Lower lobe of right lung (tissue), 2 donors: ENCODE results near the gene LAMC1. TPM values are rescaled to one million over a fixed set of nuclear protein-coding genes. Genes with fewer than 3 reads are reported as not detected.

Experiments used
- ATAC-seq, 2 donors: fragments of 200-7000 bp; cut with Tn5 transposase; one replicate each; pipeline ENCODE4 v1.9.1; 2020 to 2022; ENCODE audit warnings: mild to moderate bottlenecking in 2 of 2, moderate library complexity in 2 of 2
- DNase-seq: peaks from one replicate; pipeline ENCODE4 v3.0.0-alpha.2; 2020
- H3K27ac ChIP-seq: fragments of 200-600 bp; one replicate; pipeline ENCODE4 v1.8.0; 2022
- H3K27me3 ChIP-seq: fragments of 200-600 bp; one replicate; pipeline ENCODE4 v1.8.0; 2022; ENCODE audit warnings: low read depth
- H3K36me3 ChIP-seq: fragments of 200-600 bp; one replicate; pipeline ENCODE4 v1.8.0; 2022; ENCODE audit warnings: mild to moderate bottlenecking
- H3K4me1 ChIP-seq: fragments of 200-600 bp; one replicate; pipeline ENCODE4 v1.8.0; 2022
- H3K4me3 ChIP-seq: fragments of 200-600 bp; one replicate; pipeline ENCODE4 v1.8.0; 2022; ENCODE audit warnings: mild to moderate bottlenecking
- H3K9me3 ChIP-seq: fragments of 200-600 bp; one replicate; pipeline ENCODE4 v1.8.0; 2022
- intact Hi-C: fragments of 100-400 bp; cut with DNase I; formaldehyde crosslinking; loops from one replicate; pipeline ENCODE4 v1.11.0; 2022
- total RNA-seq: library from RNA; stranded (reverse); fragmentation: NEBNext Ultra II Directional; extraction: Animal tissue kit (Norgen Biotek cat#: 25700); gene quantifications from one replicate; pipeline ENCODE4 v1.2.1, GENCODE V29; 2021
- TF ChIP-seq, protein P1 (sequence below): fragments of 200-600 bp; IDR thresholded peaks from one replicate; pipeline ENCODE4 v1.8.0; 2022; ENCODE audit warnings: antibody characterized with exemption, mild to moderate bottlenecking
- donor health status: DM: no; HTN: yes; CAD: no; lungs with severe emphysema.

LAMC1 gene
- total RNA-seq, 1 donor from 2014 or later: 96.9 TPM

DNA sequence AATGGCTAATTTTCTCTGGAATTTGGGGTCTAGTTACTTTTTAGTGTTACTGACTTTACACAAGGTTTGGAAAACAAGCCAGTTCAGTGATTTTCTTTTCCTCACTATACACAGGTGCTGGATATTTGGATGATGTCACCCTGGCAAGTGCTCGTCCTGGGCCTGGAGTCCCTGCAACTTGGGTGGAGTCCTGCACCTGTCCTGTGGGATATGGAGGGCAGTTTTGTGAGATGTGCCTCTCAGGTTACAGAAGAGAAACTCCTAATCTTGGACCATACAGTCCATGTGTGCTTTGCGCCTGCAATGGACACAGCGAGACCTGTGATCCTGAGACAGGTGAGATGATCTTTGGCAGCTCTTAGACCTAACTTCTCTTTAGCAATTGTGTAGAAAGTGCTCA lies 98.4 kb downstream of the LAMC1 start:
- ATAC-seq (no peak), DNase-seq (no peak)
- Histone ChIP-seq H3K9me3 (no peaks in the 10 kb centered on the region), H3K4me3 (no peak overlapping the region), H3K4me1 (peaks cover 21% of the 10 kb centered on the region), H3K27ac (no peak overlapping the region), H3K27me3 (no peaks in the 10 kb centered on the region), H3K36me3 (peaks cover 93% of the 10 kb centered on the region)
- TF ChIP-seq, protein P1, sequence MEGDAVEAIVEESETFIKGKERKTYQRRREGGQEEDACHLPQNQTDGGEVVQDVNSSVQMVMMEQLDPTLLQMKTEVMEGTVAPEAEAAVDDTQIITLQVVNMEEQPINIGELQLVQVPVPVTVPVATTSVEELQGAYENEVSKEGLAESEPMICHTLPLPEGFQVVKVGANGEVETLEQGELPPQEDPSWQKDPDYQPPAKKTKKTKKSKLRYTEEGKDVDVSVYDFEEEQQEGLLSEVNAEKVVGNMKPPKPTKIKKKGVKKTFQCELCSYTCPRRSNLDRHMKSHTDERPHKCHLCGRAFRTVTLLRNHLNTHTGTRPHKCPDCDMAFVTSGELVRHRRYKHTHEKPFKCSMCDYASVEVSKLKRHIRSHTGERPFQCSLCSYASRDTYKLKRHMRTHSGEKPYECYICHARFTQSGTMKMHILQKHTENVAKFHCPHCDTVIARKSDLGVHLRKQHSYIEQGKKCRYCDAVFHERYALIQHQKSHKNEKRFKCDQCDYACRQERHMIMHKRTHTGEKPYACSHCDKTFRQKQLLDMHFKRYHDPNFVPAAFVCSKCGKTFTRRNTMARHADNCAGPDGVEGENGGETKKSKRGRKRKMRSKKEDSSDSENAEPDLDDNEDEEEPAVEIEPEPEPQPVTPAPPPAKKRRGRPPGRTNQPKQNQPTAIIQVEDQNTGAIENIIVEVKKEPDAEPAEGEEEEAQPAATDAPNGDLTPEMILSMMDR: no peak
- intact Hi-C loops: no loop called here

DNA sequence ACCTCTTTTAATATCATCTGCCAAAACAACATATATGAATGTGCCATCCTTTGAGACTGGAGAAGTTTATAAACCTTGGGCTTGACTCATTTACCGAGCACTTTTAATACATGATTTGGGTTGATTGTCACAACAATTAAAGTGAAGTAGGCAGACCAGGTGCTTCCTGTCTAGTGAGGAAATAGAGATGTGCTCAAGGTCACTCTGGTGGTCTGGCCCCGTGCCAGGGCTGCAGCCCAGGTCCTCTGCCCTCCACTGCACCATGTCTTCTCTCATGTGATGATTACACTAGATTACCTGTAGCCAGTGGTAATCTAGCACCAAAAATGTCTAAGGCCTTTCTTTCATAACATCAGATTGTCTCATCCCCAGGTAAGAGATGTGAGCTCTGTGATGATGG lies 101.0 kb downstream of the LAMC1 start:
- no peak overlapping the region for H3K27ac ChIP-seq
- DNase-seq: no peak

DNA sequence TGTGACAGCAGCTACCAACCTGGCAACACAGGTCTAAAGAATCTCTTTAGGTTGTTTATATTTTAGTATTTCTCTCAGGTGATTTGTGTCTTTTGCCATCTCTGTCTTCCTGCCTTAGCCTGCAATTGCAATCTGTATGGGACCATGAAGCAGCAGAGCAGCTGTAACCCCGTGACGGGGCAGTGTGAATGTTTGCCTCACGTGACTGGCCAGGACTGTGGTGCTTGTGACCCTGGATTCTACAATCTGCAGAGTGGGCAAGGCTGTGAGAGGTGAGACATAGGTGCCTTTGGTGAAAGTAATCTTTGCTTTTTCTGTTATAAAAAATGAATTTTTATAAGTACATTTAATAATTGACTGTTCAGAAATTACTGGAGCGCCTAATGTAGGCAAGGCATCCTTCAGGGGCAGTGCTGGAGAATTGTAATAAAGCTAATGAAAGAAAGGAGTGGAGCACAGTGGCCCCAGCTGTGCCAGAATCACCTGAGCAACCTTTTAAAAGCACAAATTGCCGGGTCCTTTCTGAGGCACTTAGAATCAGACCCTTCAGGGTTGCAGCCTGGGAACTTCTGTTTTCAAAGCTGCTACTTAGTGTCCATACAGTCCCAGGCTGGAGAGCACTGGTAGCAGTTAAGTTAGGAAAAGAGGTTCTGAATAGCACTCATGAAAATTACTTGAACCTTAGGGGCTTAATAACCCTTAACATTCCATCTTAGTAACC lies 102.2 kb downstream of the LAMC1 start:
- Histone ChIP-seq H3K27me3 (no peaks in the 10 kb centered on the region), H3K36me3 (peaks cover 95% of the 10 kb centered on the region), H3K27ac (peak overlapping the region; percentile 2), H3K4me3 (no peak overlapping the region), H3K9me3 (no peaks in the 10 kb centered on the region), H3K4me1 (peaks cover 25% of the 10 kb centered on the region)
- DNase-seq: no peak
- peak; percentile 74 to 77 for ATAC-seq
- TF ChIP-seq, protein P1: no peak
- intact Hi-C loops: no loop called here

More for the DNA sequence above, 101.0 kb downstream of the LAMC1 start:
- intact Hi-C loops: no loop called here
- Histone ChIP-seq H3K27me3 (no peaks in the 10 kb centered on the region), H3K36me3 (peaks cover 95% of the 10 kb centered on the region), H3K4me1 (peaks cover 25% of the 10 kb centered on the region), H3K4me3 (no peak overlapping the region), H3K9me3 (no peaks in the 10 kb centered on the region)
- no peak for ATAC-seq
- TF ChIP-seq, protein P1: no peak

DNA sequence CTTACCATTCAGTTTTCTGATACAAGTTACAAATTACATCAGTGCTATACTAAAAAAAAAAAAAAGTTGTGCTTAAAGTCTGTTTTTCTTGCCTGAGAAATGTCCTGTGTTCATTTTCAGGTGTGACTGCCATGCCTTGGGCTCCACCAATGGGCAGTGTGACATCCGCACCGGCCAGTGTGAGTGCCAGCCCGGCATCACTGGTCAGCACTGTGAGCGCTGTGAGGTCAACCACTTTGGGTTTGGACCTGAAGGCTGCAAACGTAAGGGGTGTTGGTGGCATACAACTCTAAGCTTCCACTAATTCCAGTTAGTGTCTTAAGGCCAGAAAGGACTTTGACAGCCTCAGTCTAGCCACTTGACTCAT lies 102.8 kb downstream of the LAMC1 start:
- TF ChIP-seq, protein P1: no peak
- H3K27me3 ChIP-seq: no peaks in the 10 kb centered on the region
- peaks cover 95% of the 10 kb centered on the region for H3K36me3 ChIP-seq
- peak; percentile 56 to 65 for ATAC-seq
- H3K4me3 ChIP-seq: no peak overlapping the region
- no peak for DNase-seq
- peak overlapping the region; percentile 2 for H3K27ac ChIP-seq
- no peaks in the 10 kb centered on the region for H3K9me3 ChIP-seq
- H3K4me1 ChIP-seq: peaks cover 25% of the 10 kb centered on the region
- intact Hi-C loops: no loop called here

DNA sequence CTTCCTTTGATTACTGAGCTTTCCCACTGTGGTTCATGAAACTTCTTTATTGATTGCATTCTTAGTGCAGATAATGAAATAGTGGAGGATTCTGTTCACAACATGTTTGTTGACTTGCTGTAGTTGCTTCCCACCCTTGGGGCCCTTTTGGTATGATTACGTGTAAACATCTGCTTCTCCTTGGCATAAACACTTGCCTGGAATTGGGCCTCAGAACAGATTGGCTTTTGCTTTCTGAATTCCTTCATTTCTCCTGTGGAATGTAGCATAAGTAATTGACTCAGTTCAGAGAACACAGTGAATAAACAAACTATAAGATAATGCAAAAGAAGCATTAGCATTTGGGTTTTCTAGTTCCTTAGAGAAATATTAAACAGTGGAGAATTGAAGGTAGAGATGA lies 103.3 kb downstream of the LAMC1 start:
- Histone ChIP-seq H3K9me3 (no peaks in the 10 kb centered on the region), H3K4me3 (no peak overlapping the region), H3K27ac (peak overlapping the region; percentile 2), H3K27me3 (no peaks in the 10 kb centered on the region), H3K36me3 (peaks cover 95% of the 10 kb centered on the region), H3K4me1 (peaks cover 25% of the 10 kb centered on the region)
- ATAC-seq (no peak), DNase-seq (no peak)
- intact Hi-C loops: no loop called here
- TF ChIP-seq, protein P1: no peak
